GM12878 (cell line): Measurements from ENCODE around the gene CRYZL1. TPM values are rescaled to one million over a fixed set of nuclear protein-coding genes. Genes with fewer than 3 reads are reported as not detected.

Experiments used
- ATAC-seq: fragments of 200-7000 bp; cut with Tn5 transposase; 3 replicates; pipeline ENCODE4 v1.9.1; 2020; ENCODE audit warnings: mild to moderate bottlenecking, moderate library complexity
- BruUV-seq: library from RNA; stranded (reverse); fragments of 400-500 nt; replicated peaks from 2 replicates; lab custom pipeline; 2021; lab: Mats Ljungman, UMichigan
- CTCF ChIA-PET: fragments of 300-600 bp; sonication (Branson Sonifier 250); formaldehyde crosslinking; extraction: SDS; loops from one replicate; lab custom pipeline; 2021; ENCODE audit warnings: inconsistent platforms; lab: Yijun Ruan, JAX
- POLR2A ChIA-PET: fragments of 350-600 bp; formaldehyde crosslinking; extraction: SDS; loops from one replicate; lab custom pipeline; 2021; ENCODE audit warnings: inconsistent platforms; lab: Charles Lee
- RAD21 ChIA-PET: fragments of 300-600 bp; sonication (Branson Sonifier 250); formaldehyde crosslinking; loops from one replicate; lab custom pipeline; 2023; ENCODE audit warnings: antibody characterized with exemption; ENCODE audit not compliant: unreplicated experiment; lab: Charles Lee
- SMC1A ChIA-PET: fragments of 300-600 bp; sonication (Branson Sonifier 250); formaldehyde crosslinking; loops from one replicate; lab custom pipeline; 2023; ENCODE audit not compliant: unreplicated experiment, uncharacterized antibody; lab: Charles Lee
- DNase-seq: peaks from one replicate; pipeline ENCODE4 v3.0.0-alpha.2; 2011; ENCODE audit warnings: low read depth, low spot score
- FAIRE-seq: peaks from 3 replicates; lab custom pipeline; 2011; peaks lifted over from hg19 to GRCh38; lab: Jason Lieb, UNC
- H2AFZ ChIP-seq: 2 replicates; pipeline ENCODE4 v1.6.0; 2011; ENCODE audit warnings: low read depth, low read length, control low read depth; ENCODE audit not compliant: control insufficient read depth
- H3K27ac ChIP-seq: 2 replicates; pipeline ENCODE4 v1.5.1; 2011; ENCODE audit warnings: control low read depth; ENCODE audit not compliant: control insufficient read depth, insufficient read depth
- H3K27me3 ChIP-seq, 2 experiments: replicated peaks in 1 of 2; 2 replicates each; pipeline versions ENCODE4 v1.6.0 to v1.6.1; 2011; ENCODE audit warnings: low read length in 1 of 2; ENCODE audit not compliant: control insufficient read depth in 2 of 2, insufficient read depth in 2 of 2
- H3K36me3 ChIP-seq, 2 experiments: 2 replicates each; pipeline ENCODE4 v1.5.1; 2011; ENCODE audit warnings: low read length in 1 of 2; ENCODE audit not compliant: control insufficient read depth in 2 of 2, insufficient read depth in 2 of 2
- H3K4me1 ChIP-seq: 2 replicates; pipeline ENCODE4 v1.6.1; 2011; ENCODE audit warnings: mild to moderate bottlenecking, low read length, moderate library complexity, mixed read lengths; ENCODE audit not compliant: control insufficient read depth, insufficient read depth
- H3K4me2 ChIP-seq: 2 replicates; pipeline ENCODE4 v1.6.0; 2011; ENCODE audit warnings: control low read depth; ENCODE audit not compliant: control insufficient read depth, insufficient read depth
- H3K4me3 ChIP-seq: fragments of 200-600 bp; sonication (generic); 2 replicates; pipeline ENCODE4 v1.5.1; 2016
- H3K79me2 ChIP-seq: 2 replicates; pipeline ENCODE4 v1.6.0; 2011; ENCODE audit warnings: low read length; ENCODE audit not compliant: control insufficient read depth, insufficient read depth
- H3K9ac ChIP-seq: 2 replicates; pipeline ENCODE4 v1.8.0; 2011; ENCODE audit warnings: low read length, control low read depth, mixed read lengths; ENCODE audit not compliant: control insufficient read depth, insufficient read depth
- H3K9me3 ChIP-seq: replicated peaks from 3 replicates; pipeline ENCODE4 v1.5.1; 2011; ENCODE audit warnings: mild to moderate bottlenecking, low read length; ENCODE audit not compliant: control insufficient read depth, insufficient read depth
- H4K20me1 ChIP-seq: 2 replicates; pipeline ENCODE4 v1.6.0; 2011; ENCODE audit not compliant: control insufficient read depth, insufficient read depth
- BMI1 ChIP-seq: fragments of 450-650 bp; IDR thresholded peaks from 2 replicates; pipeline ENCODE4 v1.6.1; 2016; ENCODE audit warnings: mild to moderate bottlenecking, moderate library complexity, borderline replicate concordance
- CHD4 ChIP-seq: fragments of 200-600 bp; sonication (generic); IDR thresholded peaks from 2 replicates; pipeline ENCODE4 v1.6.1; 2016; ENCODE audit warnings: mild to moderate bottlenecking
- HDAC2 ChIP-seq: fragments of 200-600 bp; sonication (generic); IDR thresholded peaks from 2 replicates; pipeline ENCODE4 v1.6.1; 2017
- MTA2 ChIP-seq: fragments of 450-650 bp; IDR thresholded peaks from 2 replicates; pipeline ENCODE4 v1.6.1; 2016; ENCODE audit warnings: low read depth, mild to moderate bottlenecking, moderate library complexity
- NR2C1 ChIP-seq: fragments of 450-650 bp; IDR thresholded peaks from 2 replicates; pipeline ENCODE4 v1.6.1; 2017; ENCODE audit warnings: antibody characterized with exemption, mild to moderate bottlenecking, moderate library complexity
- POLR2A ChIP-seq: IDR thresholded peaks from 2 replicates; pipeline ENCODE4 v1.6.1; 2011; ENCODE audit warnings: low read depth, mild to moderate bottlenecking, low read length
- RAD51 ChIP-seq: fragments of 450-650 bp; IDR thresholded peaks from 2 replicates; pipeline ENCODE4 v1.6.1; 2016; ENCODE audit warnings: moderate library complexity, mild to moderate bottlenecking, inconsistent platforms
- RFX5 ChIP-seq: IDR thresholded peaks from 2 replicates; pipeline ENCODE4 v1.6.1; 2011; ENCODE audit warnings: low read depth, low read length, improper control_type of control experiment
- SMAD1 ChIP-seq: fragments of 450-650 bp; IDR thresholded peaks from 2 replicates; pipeline ENCODE4 v1.6.1; 2018; ENCODE audit warnings: mild to moderate bottlenecking, low read depth; ENCODE audit not compliant: partially characterized antibody
- SUPT20H ChIP-seq: IDR thresholded peaks from 2 replicates; pipeline ENCODE4 v1.6.1; 2011; ENCODE audit warnings: low read depth, mild to moderate bottlenecking, low read length, moderate library complexity, borderline replicate concordance; ENCODE audit not compliant: control insufficient read depth
- TARDBP ChIP-seq: IDR thresholded peaks from 2 replicates; pipeline ENCODE4 v1.6.1; 2016; ENCODE audit warnings: borderline replicate concordance
- TCF3 ChIP-seq: IDR thresholded peaks from 2 replicates; pipeline ENCODE4 v1.6.1; 2012; ENCODE audit warnings: low read depth, mild to moderate bottlenecking, low read length, borderline replicate concordance; ENCODE audit not compliant: insufficient read depth
- ZZZ3 ChIP-seq: IDR thresholded peaks from 2 replicates; pipeline ENCODE4 v1.6.1; 2011; ENCODE audit warnings: low read depth; ENCODE audit not compliant: control insufficient read depth, insufficient read length
- WGBS: methylation state at CpG from one replicate; pipeline ENCODE4 v1.1.6; 2016; ENCODE audit warnings: low lambda C conversion rate; ENCODE audit not compliant: insufficient replicate concordance, insufficient coverage; ENCODE audit errors: missing lambda C conversion rate; 5-methylcytosine and 5-hydroxymethylcytosine counted together
- in situ Hi-C: fragments of 300-500 bp; cut with MboI; formaldehyde crosslinking; loops from 9 replicates; pipeline ENCODE4 v1.14.3; 2018; ENCODE audit warnings: mixed read lengths
- intact Hi-C: fragments of 100-400 bp; cut with micrococcal nuclease; formaldehyde crosslinking; loops from one replicate; pipeline ENCODE4 v1.14.2; 2022; ENCODE audit not compliant: unreplicated experiment
- polyA plus RNA-seq, 11 experiments: library from polyadenylated mRNA; depleted of rRNA in 4 of 11; unstranded in 6 of 11; stranded (reverse) in 5 of 11; fragments of >200 nt; fragmentation: Nextera tagmentation in 4 of 11; fragmentation: Illumina TruSeq in 1 of 11; extraction: Ambion mirVana in 4 of 11; extraction: Trizol in 1 of 11; gene quantifications; 1 replicate in 1 of 11; 2 replicates in 10 of 11; pipeline versions ENCODE4 v1.2.1 to v1.2.3, GENCODE V29; 2011 to 2016; ENCODE audit warnings: inconsistent platforms in 2 of 11, missing spikeins in 2 of 11, low read depth in 1 of 11
- total RNA-seq, 4 experiments: library from RNA; depleted of rRNA in 3 of 4; stranded (reverse); fragments of >200 nt in 3 of 4; fragmentation: Illumina TruSeq in 1 of 4; extraction: Trizol in 1 of 4; gene quantifications; 2 replicates each; pipeline versions ENCODE4 v1.2.1 to v1.2.3, GENCODE V29; 2013 to 2021
- TF ChIP-seq, protein P1 (sequence below): IDR thresholded peaks from 2 replicates; pipeline ENCODE4 v1.6.1; 2012; ENCODE audit warnings: mild to moderate bottlenecking, low read depth, low read length
- TF ChIP-seq, protein P2 (sequence below): fragments of 450-650 bp; IDR thresholded peaks from 2 replicates; pipeline ENCODE4 v1.6.1; 2017; ENCODE audit warnings: mild to moderate bottlenecking, low read depth, inconsistent platforms; ENCODE audit not compliant: poor library complexity, severe bottlenecking

Gene CRYZL1
- total and polyA plus RNA-seq, 10 of the 15 experiments (the other 5 are each of a cell fraction or from before 2014, with no cell fraction given): 14.3 to 72.4 (median 30.7) TPM

DNA sequence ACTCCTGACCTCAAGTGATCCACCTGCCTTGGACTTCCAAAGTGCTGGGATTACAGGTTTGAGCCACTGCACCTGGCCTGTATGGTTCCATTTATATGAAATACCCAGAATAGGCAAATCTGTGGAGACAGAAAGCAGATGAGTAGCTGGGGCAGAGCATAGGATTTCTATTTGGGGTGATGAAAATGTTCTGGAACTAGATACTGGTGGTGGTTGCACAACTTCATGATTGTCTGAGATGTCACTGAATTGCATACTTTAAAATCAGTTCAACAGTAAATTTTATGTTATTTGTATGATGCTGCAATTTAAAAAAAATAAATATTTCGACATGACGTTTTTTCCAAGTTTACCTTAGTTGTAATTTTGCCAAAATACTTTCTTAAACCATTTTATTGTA is 24.6 kb upstream of the CRYZL1 start:
- intact Hi-C loops (no loop called here), in situ Hi-C loops (no loop called here)
- H3K9ac ChIP-seq: no peak overlapping the region
- H4K20me1 ChIP-seq: no peaks in the 10 kb centered on the region
- no peaks in the 10 kb centered on the region for H3K27me3 ChIP-seq
- CTCF ChIA-PET: no interaction called here
- SMC1A ChIA-PET: no interaction called here
- DNase-seq: no peak
- RAD21 ChIA-PET: interaction anchor here (1.9 kb wide), 1 partner anchor 221 kb away, joined by 4 read pairs; no protein-coding TSS in a partner anchor
- H3K27ac ChIP-seq: no peak overlapping the region
- FAIRE-seq: no peak
- no peak overlapping the region for H3K4me2 ChIP-seq
- no peaks in the 10 kb centered on the region for H3K36me3 ChIP-seq
- POLR2A ChIA-PET: no interaction called here
- no peaks in the 10 kb centered on the region for H3K9me3 ChIP-seq
- no peak for ATAC-seq
- no TSS peak for BruUV-seq
- TF ChIP-seq, protein P1, sequence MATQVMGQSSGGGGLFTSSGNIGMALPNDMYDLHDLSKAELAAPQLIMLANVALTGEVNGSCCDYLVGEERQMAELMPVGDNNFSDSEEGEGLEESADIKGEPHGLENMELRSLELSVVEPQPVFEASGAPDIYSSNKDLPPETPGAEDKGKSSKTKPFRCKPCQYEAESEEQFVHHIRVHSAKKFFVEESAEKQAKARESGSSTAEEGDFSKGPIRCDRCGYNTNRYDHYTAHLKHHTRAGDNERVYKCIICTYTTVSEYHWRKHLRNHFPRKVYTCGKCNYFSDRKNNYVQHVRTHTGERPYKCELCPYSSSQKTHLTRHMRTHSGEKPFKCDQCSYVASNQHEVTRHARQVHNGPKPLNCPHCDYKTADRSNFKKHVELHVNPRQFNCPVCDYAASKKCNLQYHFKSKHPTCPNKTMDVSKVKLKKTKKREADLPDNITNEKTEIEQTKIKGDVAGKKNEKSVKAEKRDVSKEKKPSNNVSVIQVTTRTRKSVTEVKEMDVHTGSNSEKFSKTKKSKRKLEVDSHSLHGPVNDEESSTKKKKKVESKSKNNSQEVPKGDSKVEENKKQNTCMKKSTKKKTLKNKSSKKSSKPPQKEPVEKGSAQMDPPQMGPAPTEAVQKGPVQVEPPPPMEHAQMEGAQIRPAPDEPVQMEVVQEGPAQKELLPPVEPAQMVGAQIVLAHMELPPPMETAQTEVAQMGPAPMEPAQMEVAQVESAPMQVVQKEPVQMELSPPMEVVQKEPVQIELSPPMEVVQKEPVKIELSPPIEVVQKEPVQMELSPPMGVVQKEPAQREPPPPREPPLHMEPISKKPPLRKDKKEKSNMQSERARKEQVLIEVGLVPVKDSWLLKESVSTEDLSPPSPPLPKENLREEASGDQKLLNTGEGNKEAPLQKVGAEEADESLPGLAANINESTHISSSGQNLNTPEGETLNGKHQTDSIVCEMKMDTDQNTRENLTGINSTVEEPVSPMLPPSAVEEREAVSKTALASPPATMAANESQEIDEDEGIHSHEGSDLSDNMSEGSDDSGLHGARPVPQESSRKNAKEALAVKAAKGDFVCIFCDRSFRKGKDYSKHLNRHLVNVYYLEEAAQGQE: no peak
- no peak for TF ChIP-seq TCF3
- TF ChIP-seq RFX5: no peak
- TF ChIP-seq CHD4: no peak
- TF ChIP-seq ZZZ3: no peak
- TF ChIP-seq, protein P2, sequence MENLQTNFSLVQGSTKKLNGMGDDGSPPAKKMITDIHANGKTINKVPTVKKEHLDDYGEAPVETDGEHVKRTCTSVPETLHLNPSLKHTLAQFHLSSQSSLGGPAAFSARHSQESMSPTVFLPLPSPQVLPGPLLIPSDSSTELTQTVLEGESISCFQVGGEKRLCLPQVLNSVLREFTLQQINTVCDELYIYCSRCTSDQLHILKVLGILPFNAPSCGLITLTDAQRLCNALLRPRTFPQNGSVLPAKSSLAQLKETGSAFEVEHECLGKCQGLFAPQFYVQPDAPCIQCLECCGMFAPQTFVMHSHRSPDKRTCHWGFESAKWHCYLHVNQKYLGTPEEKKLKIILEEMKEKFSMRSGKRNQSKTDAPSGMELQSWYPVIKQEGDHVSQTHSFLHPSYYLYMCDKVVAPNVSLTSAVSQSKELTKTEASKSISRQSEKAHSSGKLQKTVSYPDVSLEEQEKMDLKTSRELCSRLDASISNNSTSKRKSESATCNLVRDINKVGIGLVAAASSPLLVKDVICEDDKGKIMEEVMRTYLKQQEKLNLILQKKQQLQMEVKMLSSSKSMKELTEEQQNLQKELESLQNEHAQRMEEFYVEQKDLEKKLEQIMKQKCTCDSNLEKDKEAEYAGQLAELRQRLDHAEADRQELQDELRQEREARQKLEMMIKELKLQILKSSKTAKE: no peak
- no peak for TF ChIP-seq BMI1
- no peak for TF ChIP-seq NR2C1
- no peak for TF ChIP-seq SMAD1
- no peak for TF ChIP-seq MTA2
- TF ChIP-seq POLR2A: no peak
- TF ChIP-seq SUPT20H: no peak
- no peak for TF ChIP-seq HDAC2
- no peak for TF ChIP-seq TARDBP
- no peak for TF ChIP-seq RAD51
- 61% methylated on average over 2 of the region's 2 CpGs for WGBS
- H3K4me3 ChIP-seq: no peak overlapping the region
- no peaks in the 10 kb centered on the region for H3K79me2 ChIP-seq
- H3K4me1 ChIP-seq: no peaks in the 10 kb centered on the region
- H2AFZ ChIP-seq: no peak overlapping the region
